HEK293 (cell line): ENCODE results near the gene NECTIN4.

Experiments
- BCL11B ChIP-seq: fragments of 450-650 bp; formaldehyde crosslinking; IDR thresholded peaks from 2 replicates; pipeline ENCODE4 v1.5.1; 2016; ENCODE audit warnings: low read depth, missing biosample characterization, missing genetic modification characterization
- INSM2 ChIP-seq: fragments of 450-650 bp; formaldehyde crosslinking; IDR thresholded peaks from 2 replicates; pipeline ENCODE4 v1.5.1; 2016; ENCODE audit warnings: missing biosample characterization, missing genetic modification characterization
- KLF1 ChIP-seq: fragments of 450-650 bp; formaldehyde crosslinking; IDR thresholded peaks from 2 replicates; pipeline ENCODE4 v1.5.1; 2016; ENCODE audit warnings: missing biosample characterization, missing genetic modification characterization
- KLF16 ChIP-seq: fragments of 450-650 bp; formaldehyde crosslinking; IDR thresholded peaks from 2 replicates; pipeline ENCODE4 v1.5.1; 2017; ENCODE audit warnings: missing biosample characterization, missing genetic modification characterization
- MYNN ChIP-seq: fragments of 450-650 bp; formaldehyde crosslinking; IDR thresholded peaks from 2 replicates; pipeline ENCODE4 v1.5.1; 2016; ENCODE audit warnings: missing biosample characterization, missing genetic modification characterization, borderline replicate concordance
- ZEB2 ChIP-seq: fragments of 450-650 bp; formaldehyde crosslinking; IDR thresholded peaks from 2 replicates; pipeline ENCODE4 v1.5.1; 2016; ENCODE audit warnings: missing biosample characterization, missing genetic modification characterization
- ZNF132 ChIP-seq: fragments of 450-650 bp; formaldehyde crosslinking; IDR thresholded peaks from 2 replicates; pipeline ENCODE4 v1.5.1; 2017; ENCODE audit warnings: missing biosample characterization, missing genetic modification characterization, borderline replicate concordance
- ZNF157 ChIP-seq: fragments of 450-650 bp; formaldehyde crosslinking; IDR thresholded peaks from 2 replicates; pipeline ENCODE4 v1.5.1; 2016; ENCODE audit warnings: missing biosample characterization, missing genetic modification characterization
- ZNF19 ChIP-seq: fragments of 450-650 bp; formaldehyde crosslinking; IDR thresholded peaks from 2 replicates; pipeline ENCODE4; 2016; ENCODE audit warnings: missing biosample characterization, missing genetic modification characterization, low read depth
- ZNF391 ChIP-seq: fragments of 450-650 bp; formaldehyde crosslinking; IDR thresholded peaks from 2 replicates; pipeline ENCODE4 v1.5.1; 2016; ENCODE audit warnings: low read depth, missing biosample characterization, missing genetic modification characterization, borderline replicate concordance
- ZNF404 ChIP-seq: fragments of 450-650 bp; formaldehyde crosslinking; IDR thresholded peaks from 2 replicates; pipeline ENCODE4 v1.5.1; 2017; ENCODE audit warnings: missing biosample characterization, missing genetic modification characterization
- ZNF529 ChIP-seq: fragments of 450-650 bp; formaldehyde crosslinking; IDR thresholded peaks from 2 replicates; pipeline ENCODE4 v1.5.1; 2017; ENCODE audit warnings: missing genetic modification characterization, missing biosample characterization; ENCODE audit not compliant: insufficient replicate concordance
- ZNF530 ChIP-seq: fragments of 450-650 bp; formaldehyde crosslinking; IDR thresholded peaks from 2 replicates; pipeline ENCODE4 v1.5.1; 2016; ENCODE audit warnings: low read depth, missing biosample characterization, missing genetic modification characterization
- ZNF544 ChIP-seq: fragments of 450-650 bp; formaldehyde crosslinking; IDR thresholded peaks from 2 replicates; pipeline ENCODE4 v1.5.0; 2017; ENCODE audit warnings: missing biosample characterization, missing genetic modification characterization
- ZNF549 ChIP-seq: fragments of 450-650 bp; IDR thresholded peaks from 2 replicates; pipeline ENCODE4 v1.5.1; 2018; ENCODE audit warnings: missing biosample characterization, missing genetic modification characterization, mild to moderate bottlenecking, inconsistent platforms, moderate library complexity
- ZNF561 ChIP-seq: fragments of 450-650 bp; IDR thresholded peaks from 2 replicates; pipeline ENCODE4 v1.5.1; 2018; ENCODE audit warnings: missing biosample characterization, missing genetic modification characterization, borderline replicate concordance
- ZNF623 ChIP-seq: fragments of 450-650 bp; formaldehyde crosslinking; IDR thresholded peaks from 2 replicates; pipeline ENCODE4 v1.5.1; 2016; ENCODE audit warnings: missing biosample characterization, missing genetic modification characterization
- ZNF660 ChIP-seq: fragments of 450-650 bp; IDR thresholded peaks from 2 replicates; pipeline ENCODE4 v1.5.1; 2018; ENCODE audit warnings: missing biosample characterization, mild to moderate bottlenecking, missing genetic modification characterization
- ZNF768 ChIP-seq: fragments of 450-650 bp; formaldehyde crosslinking; IDR thresholded peaks from 2 replicates; pipeline ENCODE4 v1.5.1; 2018; ENCODE audit warnings: missing biosample characterization, mild to moderate bottlenecking, missing genetic modification characterization
- ZNF785 ChIP-seq: fragments of 450-650 bp; formaldehyde crosslinking; IDR thresholded peaks from 2 replicates; pipeline ENCODE4 v1.5.1; 2016; ENCODE audit warnings: missing biosample characterization, missing genetic modification characterization
- ZNF830 ChIP-seq: fragments of 450-650 bp; IDR thresholded peaks from 2 replicates; pipeline ENCODE4 v1.5.0; 2018; ENCODE audit warnings: missing biosample characterization, missing genetic modification characterization, low read depth, mild to moderate bottlenecking, moderate library complexity
- ZNF837 ChIP-seq: fragments of 450-650 bp; formaldehyde crosslinking; IDR thresholded peaks from 2 replicates; pipeline ENCODE4 v1.5.1; 2016; ENCODE audit warnings: missing biosample characterization, missing genetic modification characterization
- ZSCAN30 ChIP-seq: fragments of 450-650 bp; IDR thresholded peaks from 2 replicates; pipeline ENCODE4 v1.5.1; 2018; ENCODE audit warnings: missing biosample characterization, mild to moderate bottlenecking, missing genetic modification characterization, moderate library complexity
- TF ChIP-seq, protein P1 (sequence below): fragments of 450-650 bp; formaldehyde crosslinking; IDR thresholded peaks from 2 replicates; pipeline ENCODE4 v1.5.1; 2017; ENCODE audit warnings: missing biosample characterization, mild to moderate bottlenecking, missing genetic modification characterization, moderate library complexity
- TF ChIP-seq, protein P2 (sequence below): fragments of 450-650 bp; formaldehyde crosslinking; IDR thresholded peaks from 2 replicates; pipeline ENCODE4 v1.5.1; 2016; ENCODE audit warnings: missing biosample characterization, missing genetic modification characterization
- TF ChIP-seq, protein P3 (sequence below): fragments of 450-650 bp; formaldehyde crosslinking; IDR thresholded peaks from 2 replicates; pipeline ENCODE4 v1.5.1; 2016; ENCODE audit warnings: missing biosample characterization, missing genetic modification characterization
- TF ChIP-seq, protein P4 (sequence below): fragments of 450-650 bp; formaldehyde crosslinking; IDR thresholded peaks from 2 replicates; pipeline ENCODE4 v1.5.1; 2016; ENCODE audit warnings: missing biosample characterization, missing genetic modification characterization
- TF ChIP-seq, protein P5 (sequence below): fragments of 450-650 bp; formaldehyde crosslinking; IDR thresholded peaks from 2 replicates; pipeline ENCODE4 v1.5.1; 2016; ENCODE audit warnings: missing biosample characterization, missing genetic modification characterization

Gene NECTIN4

GRCh38 chr1:161131523-161132409, 42.4 kb upstream of the NECTIN4 start (continued):
- TF ChIP-seq ZNF549 (tag by site-specific recombination) (no peak), ZNF530 (tag by site-specific recombination) (0 out of 2 replicates have a peak, but pooled peaks have one; percentile 28), ZNF404 (no peak), ZSCAN30 (tag by site-specific recombination) (no peak), MYNN (tag by site-specific recombination) (no peak), ZNF785 (tag by site-specific recombination) (no peak), ZNF157 (tag by site-specific recombination) (peak; percentile 56; the same call in 1 of the 2 replicates), ZNF561 (tag by site-specific recombination) (no peak), ZNF391 (tag by site-specific recombination) (peak; percentile 48), ZEB2 (tag by site-specific recombination) (no peak), KLF16 (tag by site-specific recombination) (peak; percentile 88), ZNF19 (tag by site-specific recombination) (no peak), ZNF830 (no peak), ZNF132 (tag by site-specific recombination) (no peak), ZNF768 (tag by site-specific recombination) (no peak), KLF1 (no peak), INSM2 (tag by site-specific recombination) (no peak), ZNF544 (tag by site-specific recombination) (no peak), ZNF529 (tag by site-specific recombination) (no peak), ZNF837 (tag by site-specific recombination) (no peak), ZNF623 (tag by site-specific recombination) (peak; percentile 31; the same call in 1 of the 2 replicates), ZNF660 (tag by site-specific recombination) (no peak), BCL11B (peak; percentile 78)
- TF ChIP-seq, protein P1, sequence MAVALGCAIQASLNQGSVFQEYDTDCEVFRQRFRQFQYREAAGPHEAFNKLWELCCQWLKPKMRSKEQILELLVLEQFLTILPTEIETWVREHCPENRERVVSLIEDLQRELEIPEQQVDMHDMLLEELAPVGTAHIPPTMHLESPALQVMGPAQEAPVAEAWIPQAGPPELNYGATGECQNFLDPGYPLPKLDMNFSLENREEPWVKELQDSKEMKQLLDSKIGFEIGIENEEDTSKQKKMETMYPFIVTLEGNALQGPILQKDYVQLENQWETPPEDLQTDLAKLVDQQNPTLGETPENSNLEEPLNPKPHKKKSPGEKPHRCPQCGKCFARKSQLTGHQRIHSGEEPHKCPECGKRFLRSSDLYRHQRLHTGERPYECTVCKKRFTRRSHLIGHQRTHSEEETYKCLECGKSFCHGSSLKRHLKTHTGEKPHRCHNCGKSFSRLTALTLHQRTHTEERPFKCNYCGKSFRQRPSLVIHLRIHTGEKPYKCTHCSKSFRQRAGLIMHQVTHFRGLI (tag by site-specific recombination): no peak
- TF ChIP-seq, protein P2, sequence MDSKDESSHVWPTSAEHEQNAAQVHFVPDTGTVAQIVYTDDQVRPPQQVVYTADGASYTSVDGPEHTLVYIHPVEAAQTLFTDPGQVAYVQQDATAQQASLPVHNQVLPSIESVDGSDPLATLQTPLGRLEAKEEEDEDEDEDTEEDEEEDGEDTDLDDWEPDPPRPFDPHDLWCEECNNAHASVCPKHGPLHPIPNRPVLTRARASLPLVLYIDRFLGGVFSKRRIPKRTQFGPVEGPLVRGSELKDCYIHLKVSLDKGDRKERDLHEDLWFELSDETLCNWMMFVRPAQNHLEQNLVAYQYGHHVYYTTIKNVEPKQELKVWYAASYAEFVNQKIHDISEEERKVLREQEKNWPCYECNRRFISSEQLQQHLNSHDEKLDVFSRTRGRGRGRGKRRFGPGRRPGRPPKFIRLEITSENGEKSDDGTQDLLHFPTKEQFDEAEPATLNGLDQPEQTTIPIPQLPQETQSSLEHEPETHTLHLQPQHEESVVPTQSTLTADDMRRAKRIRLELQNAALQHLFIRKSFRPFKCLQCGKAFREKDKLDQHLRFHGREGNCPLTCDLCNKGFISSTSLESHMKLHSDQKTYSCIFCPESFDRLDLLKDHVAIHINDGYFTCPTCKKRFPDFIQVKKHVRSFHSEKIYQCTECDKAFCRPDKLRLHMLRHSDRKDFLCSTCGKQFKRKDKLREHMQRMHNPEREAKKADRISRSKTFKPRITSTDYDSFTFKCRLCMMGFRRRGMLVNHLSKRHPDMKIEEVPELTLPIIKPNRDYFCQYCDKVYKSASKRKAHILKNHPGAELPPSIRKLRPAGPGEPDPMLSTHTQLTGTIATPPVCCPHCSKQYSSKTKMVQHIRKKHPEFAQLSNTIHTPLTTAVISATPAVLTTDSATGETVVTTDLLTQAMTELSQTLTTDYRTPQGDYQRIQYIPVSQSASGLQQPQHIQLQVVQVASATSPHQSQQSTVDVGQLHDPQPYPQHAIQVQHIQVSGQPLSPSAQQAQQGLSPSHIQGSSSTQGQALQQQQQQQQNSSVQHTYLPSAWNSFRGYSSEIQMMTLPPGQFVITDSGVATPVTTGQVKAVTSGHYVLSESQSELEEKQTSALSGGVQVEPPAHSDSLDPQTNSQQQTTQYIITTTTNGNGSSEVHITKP (tag by site-specific recombination): peak; percentile 81
- TF ChIP-seq, protein P3, sequence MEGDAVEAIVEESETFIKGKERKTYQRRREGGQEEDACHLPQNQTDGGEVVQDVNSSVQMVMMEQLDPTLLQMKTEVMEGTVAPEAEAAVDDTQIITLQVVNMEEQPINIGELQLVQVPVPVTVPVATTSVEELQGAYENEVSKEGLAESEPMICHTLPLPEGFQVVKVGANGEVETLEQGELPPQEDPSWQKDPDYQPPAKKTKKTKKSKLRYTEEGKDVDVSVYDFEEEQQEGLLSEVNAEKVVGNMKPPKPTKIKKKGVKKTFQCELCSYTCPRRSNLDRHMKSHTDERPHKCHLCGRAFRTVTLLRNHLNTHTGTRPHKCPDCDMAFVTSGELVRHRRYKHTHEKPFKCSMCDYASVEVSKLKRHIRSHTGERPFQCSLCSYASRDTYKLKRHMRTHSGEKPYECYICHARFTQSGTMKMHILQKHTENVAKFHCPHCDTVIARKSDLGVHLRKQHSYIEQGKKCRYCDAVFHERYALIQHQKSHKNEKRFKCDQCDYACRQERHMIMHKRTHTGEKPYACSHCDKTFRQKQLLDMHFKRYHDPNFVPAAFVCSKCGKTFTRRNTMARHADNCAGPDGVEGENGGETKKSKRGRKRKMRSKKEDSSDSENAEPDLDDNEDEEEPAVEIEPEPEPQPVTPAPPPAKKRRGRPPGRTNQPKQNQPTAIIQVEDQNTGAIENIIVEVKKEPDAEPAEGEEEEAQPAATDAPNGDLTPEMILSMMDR: no peak
- TF ChIP-seq, protein P4, sequence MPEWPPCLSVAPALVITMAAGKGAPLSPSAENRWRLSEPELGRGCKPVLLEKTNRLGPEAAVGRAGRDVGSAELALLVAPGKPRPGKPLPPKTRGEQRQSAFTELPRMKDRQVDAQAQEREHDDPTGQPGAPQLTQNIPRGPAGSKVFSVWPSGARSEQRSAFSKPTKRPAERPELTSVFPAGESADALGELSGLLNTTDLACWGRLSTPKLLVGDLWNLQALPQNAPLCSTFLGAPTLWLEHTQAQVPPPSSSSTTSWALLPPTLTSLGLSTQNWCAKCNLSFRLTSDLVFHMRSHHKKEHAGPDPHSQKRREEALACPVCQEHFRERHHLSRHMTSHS (tag by site-specific recombination): no peak
- TF ChIP-seq, protein P5, sequence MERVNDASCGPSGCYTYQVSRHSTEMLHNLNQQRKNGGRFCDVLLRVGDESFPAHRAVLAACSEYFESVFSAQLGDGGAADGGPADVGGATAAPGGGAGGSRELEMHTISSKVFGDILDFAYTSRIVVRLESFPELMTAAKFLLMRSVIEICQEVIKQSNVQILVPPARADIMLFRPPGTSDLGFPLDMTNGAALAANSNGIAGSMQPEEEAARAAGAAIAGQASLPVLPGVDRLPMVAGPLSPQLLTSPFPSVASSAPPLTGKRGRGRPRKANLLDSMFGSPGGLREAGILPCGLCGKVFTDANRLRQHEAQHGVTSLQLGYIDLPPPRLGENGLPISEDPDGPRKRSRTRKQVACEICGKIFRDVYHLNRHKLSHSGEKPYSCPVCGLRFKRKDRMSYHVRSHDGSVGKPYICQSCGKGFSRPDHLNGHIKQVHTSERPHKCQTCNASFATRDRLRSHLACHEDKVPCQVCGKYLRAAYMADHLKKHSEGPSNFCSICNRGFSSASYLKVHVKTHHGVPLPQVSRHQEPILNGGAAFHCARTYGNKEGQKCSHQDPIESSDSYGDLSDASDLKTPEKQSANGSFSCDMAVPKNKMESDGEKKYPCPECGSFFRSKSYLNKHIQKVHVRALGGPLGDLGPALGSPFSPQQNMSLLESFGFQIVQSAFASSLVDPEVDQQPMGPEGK: peak; percentile 95
